Fibroblast of skin of right quadriceps (primary cell): ENCODE data around the gene BRF1.

Experiments used
- DNase-seq: peaks from one replicate; pipeline ENCODE4 v3.0.0-alpha.2; 2013

BRF1 gene

GRCh38 chr14:105187935-105188524 lies 112.8 kb downstream of the BRF1 start:
- DNase-seq, result no peak

DNA sequence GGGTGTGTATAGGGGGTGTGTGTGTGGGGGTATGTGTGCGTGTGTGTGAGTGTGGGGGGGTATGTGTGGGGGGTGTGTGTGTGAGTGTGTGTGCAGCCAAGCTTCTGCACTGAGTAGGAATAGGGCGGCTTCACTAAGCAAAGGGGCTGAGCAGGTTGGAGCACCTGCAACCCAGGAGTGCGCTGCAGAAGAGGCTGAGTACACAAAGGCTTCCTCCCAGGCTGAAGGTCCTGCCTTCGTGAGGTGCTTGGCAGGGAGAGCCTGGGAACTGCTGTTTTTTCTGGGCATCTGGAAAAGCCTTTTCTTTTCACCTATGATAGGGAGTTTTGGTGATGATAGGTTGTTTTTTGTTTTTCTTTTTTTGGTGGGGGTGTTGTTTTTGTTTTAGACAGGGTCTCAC lies 113.7 kb downstream of the BRF1 start:
- DNase-seq, result no peak

DNA sequence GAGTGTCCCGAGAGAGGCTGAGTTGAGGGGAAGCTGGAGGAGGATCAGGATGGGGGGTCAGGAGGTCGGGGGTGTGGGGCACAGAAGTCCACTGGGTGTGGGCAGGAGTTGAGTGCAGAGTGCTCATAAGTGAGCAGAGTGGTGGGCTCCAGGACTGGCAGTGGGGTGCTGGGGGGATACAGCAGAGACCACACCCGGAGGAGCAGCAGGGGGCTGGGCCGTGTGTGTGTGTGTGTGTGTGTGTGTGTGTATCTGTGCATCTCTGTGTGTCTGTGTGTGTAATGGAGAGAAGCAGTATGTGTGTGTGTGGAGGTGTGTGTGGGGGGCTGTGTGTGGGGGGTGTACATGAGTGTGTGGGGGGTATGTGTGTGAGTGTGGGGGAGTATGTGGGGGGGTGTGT lies 114.8 kb downstream of the BRF1 start:
- no peak for DNase-seq

DNA sequence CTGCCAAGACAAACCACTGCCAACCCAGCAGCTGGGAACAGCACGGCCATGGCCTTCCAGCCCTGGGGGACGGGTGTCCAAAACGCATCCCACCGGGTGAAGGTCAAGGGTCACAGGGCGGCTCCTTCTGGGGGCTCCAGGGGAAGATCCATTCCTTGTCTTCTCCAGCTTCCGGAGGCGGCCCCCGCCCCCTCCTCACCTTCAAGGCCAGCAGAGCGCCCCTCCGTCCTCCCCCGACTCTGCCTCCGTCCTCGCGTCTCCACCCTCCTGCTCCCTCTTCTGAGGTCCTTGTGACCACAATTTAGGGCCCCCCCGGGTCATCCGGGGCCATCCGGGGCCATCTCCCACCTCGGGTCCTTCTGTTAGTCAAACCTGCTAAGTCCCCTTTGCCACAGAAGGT lies 115.8 kb downstream of the BRF1 start:
- no peak for DNase-seq

- no peak for DNase-seq
These were observed 116.3 kb downstream of the BRF1 start for GRCh38 chr14:105184461-105184860.

GRCh38 chr14:105182296-105183020 lies 118.3 kb downstream of the BRF1 start:
- no peak for DNase-seq

DNA sequence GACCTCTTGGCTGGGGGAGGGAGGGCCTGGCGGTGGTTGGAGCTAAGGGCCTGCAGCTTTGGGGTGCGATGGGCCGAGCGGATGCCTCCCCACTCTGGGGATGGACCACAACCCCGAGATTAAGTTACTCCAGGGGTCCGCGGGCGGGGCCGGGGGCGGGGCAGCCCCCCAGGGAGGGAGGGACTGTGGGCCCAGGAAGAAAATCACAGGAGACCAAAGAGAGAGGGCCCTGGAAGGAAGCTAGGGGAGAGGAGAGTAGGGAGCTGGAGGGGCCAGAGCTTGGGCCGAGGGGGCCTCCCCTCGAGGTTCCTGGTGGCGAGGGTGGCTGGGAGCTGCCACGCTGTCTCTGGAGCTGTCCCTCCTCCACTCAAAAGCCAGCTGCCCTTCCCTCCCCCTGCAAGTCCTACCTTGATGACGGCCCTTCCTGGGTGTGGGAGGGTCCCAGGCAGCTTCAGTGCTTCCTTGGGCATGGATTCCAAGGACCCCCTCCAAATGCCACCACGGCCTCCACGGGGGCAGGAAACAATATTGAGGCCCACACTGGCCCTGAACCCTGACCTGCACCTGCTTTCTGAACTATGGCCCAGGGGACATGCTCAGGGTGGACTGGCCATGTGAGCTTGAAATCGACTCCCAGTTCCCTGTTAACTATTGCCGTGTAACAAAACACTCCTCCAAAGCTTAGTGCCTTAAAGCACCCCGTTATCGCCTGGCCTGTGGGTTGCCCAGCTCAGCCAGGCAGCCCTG lies 119.1 kb downstream of the BRF1 start:
- no peak for DNase-seq

GRCh38 chr14:105180592-105181548 lies 119.9 kb downstream of the BRF1 start, which contains the start of gene NUDT14:
Gene NUDT14, minus strand, starts transcription at chr14:105181312. Its CDS starts 103 bp downstream, at chr14:105181209.
- peak; percentile 10 for DNase-seq

- no peak for DNase-seq
These were observed 121.6 kb downstream of the BRF1 start for GRCh38 chr14:105179191-105179590.

DNA sequence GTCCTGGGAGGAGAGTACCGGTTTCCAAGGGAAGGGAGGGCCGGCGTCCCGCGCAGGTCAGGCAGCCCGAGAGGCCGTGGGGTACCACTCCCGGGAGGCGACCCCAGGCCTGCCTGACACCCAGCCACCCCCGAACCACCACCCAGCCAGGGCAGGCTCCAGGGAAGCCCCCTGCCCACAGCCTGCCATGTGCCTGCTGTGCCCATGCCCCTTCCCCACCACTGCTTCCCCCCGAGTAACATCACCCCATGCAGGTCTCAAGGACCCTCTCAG lies 122.0 kb downstream of the BRF1 start:
- DNase-seq, result no peak

DNA sequence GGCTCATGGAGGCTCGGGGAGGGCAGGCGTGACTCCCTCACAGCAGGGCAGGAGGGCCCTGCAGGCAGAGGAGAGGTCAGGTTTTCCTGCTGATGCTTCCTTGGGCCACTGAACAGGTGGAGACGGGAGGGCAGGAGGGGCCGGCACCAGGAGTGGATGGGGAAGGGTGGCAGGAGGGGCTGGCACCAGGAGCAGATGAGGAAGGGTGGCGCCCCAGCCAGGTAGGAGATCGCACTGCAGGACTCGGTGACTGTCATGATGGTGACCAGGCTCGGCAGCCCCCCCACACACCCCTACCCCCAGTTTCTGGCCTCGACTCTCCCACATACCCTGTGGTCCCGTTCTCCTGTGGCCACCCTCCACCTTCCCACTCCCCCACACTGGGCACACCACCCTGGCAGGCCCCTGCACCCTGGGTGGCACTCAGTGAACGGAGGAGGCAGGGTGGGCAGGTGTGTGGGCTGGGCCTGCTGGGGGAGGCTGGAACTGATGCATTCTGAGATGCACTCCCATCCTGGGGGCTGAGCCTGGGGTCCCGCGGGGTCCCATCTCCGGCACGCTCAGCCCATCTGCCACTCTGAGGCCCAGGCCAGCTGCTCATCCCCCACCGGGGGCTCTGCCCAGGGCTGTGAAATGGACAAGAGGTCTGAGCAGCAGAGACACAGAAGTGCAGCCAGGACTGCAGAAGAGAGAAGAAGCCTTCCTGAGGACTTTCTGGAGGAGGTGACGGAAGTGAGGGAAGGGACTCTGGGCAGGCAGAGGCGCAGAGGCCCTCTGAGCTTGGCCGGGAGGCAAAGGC lies 122.5 kb downstream of the BRF1 start:
- no peak for DNase-seq

- no peak for DNase-seq
These were observed 123.7 kb downstream of the BRF1 start for GRCh38 chr14:105177082-105177481.

GRCh38 chr14:105176513-105176912 lies 124.3 kb downstream of the BRF1 start:
- DNase-seq, result no peak

GRCh38 chr14:105173901-105174894 lies 126.6 kb downstream of the BRF1 start:
- DNase-seq, result no peak

- DNase-seq, result no peak
These were observed 127.7 kb downstream of the BRF1 start for GRCh38 chr14:105173145-105173544.

DNA sequence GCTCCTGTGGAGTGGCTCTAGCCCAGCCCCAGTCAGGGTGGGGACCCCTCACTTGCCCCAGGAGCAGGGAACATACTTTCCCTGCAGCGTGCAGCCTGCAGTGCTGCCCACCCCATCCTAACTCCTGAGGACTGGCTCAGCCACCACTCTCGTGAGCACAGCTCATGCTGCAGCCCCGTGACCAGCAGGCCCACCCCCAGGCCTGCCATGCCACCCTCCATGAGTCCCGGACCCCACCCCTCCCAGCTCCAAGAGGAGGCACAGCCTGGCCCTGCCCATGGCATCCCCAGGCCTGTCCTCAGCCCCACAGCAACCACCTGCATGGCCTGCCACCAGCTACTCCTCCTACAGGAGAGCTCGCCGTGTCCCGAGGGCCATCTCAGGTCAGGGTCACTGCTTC lies 128.3 kb downstream of the BRF1 start:
- no peak for DNase-seq

DNA sequence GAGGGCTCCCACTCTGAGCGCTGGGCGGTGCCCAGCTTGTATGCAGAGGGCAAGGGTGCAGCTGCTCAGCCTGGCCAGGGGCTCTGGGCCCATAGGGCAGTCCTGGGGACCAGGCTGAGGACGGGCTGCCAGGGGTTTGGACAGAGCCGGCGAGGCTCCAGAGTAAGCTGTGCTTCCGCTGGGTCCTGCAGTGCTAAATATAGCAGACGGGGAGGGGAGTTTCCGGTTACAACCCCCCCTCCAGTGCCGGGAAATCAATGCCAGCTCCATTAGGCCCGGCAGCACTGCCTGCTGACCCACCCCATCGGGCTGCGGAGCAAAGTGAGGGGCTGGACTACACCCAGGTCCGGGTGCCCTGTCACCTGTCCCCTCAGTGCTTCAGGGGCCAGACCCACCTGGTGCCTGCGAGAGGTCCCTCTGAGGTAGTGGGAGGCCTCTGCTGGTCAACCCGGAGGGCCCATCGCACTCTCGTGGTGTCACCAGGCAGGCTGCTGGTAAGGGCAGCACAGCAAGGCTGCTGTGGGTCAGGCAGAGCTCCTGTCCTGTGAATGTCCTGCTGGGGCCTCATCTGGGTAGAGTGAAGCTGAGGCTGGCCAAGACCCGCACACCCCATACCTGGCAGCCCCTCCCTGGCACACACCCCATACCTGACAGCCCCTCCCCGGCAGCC lies 129.7 kb downstream of the BRF1 start:
- DNase-seq, result no peak

DNA sequence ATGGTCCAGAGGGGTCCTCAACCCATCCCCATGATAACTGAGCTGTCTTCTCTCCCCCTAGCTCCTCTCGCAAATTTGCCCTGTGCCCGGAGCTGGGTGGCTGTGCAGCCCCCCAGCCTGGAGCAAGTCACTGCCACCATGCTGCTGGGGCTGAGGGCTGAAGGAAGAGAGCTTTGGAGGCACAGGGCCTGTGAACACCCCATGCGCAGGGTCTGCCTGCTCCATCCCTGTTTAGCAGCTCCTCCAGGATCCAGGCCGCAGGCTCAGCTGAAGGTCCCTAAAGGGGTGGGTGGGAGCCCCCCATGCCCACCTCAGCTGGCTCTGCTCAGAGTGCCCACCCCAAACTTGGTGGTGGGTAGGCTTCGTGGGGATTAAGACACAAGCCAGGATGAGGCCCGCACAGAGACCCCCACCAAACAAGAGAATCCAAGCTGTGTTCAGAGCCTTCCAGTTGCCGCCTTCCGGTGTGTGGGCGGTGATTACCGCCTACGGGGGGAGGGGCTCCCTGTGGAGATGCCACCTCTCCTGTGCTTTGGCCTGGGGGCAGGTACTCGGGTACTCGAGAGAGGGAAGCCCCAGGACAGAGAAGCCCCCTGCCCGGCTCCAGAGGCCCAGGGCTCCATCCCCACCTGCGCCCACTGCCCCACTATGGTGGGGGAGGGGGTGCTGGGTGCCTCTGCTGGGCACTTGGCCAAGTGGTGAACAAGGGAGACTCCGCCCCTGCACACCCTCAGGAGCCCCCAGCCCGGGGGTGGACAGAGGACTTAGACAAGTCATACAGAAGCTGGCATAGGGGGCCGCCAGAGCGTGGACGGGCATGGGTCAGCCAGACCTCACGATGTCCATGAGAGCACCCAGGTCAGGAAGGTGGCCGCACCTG lies 130.8 kb downstream of the BRF1 start:
- no peak for DNase-seq

GRCh38 chr14:105168979-105169507 lies 131.8 kb downstream of the BRF1 start:
- DNase-seq, result no peak
